ENCODE data around the gene GPR39.

The GPR39 gene

GRCh38 chr2:132478461-132479105 lies 62.0 kb downstream of the GPR39 start:
- H3K4me3 Mint-ChIP-seq = no peak overlapping the region
- no peaks in the 10 kb centered on the region for H3K27me3 Mint-ChIP-seq
- no peaks in the 10 kb centered on the region for H3K36me3 Mint-ChIP-seq
- no peak overlapping the region for H3K27ac Mint-ChIP-seq
- peaks cover 4% of the 10 kb centered on the region for H3K9me3 Mint-ChIP-seq (ENCODE audit: low read depth)
- no peaks in the 10 kb centered on the region for H3K4me1 Mint-ChIP-seq (ENCODE audit: low read depth)

DNA sequence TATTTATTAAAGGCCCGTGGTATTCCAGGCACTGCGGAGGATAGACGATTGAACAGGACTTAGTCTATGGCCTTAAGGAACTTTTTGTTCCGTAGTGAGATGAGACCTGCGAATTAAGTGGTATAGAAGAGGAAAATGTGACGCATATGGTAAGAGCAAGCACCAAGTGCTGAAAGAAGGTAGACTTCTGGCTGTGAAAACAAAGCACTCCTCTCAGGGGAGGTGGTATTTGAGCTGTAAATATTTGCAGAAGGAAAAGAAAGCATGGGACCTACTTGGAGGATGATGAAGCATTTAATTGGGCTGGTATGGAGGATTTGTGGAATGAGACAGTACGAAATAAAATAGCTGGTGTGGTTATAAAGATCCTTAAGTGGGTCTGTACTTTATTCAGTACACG lies 62.5 kb downstream of the GPR39 start:
- no peak overlapping the region for H3K4me3 Mint-ChIP-seq
- H3K27me3 Mint-ChIP-seq = no peaks in the 10 kb centered on the region
- H3K4me1 Mint-ChIP-seq (ENCODE audit: low read depth) = no peaks in the 10 kb centered on the region
- no peaks in the 10 kb centered on the region for H3K36me3 Mint-ChIP-seq
- peaks cover 4% of the 10 kb centered on the region for H3K9me3 Mint-ChIP-seq (ENCODE audit: low read depth)
- no peak overlapping the region for H3K27ac Mint-ChIP-seq

- Mint-ChIP-seq H3K27me3 (peaks cover 1% of the 10 kb centered on the region), H3K36me3 (no peaks in the 10 kb centered on the region), H3K4me3 (no peak overlapping the region), H3K4me1 (ENCODE audit: low read depth) (no peaks in the 10 kb centered on the region), H3K9me3 (ENCODE audit: low read depth) (peaks cover 4% of the 10 kb centered on the region), H3K27ac (no peak overlapping the region)
Measured at GRCh38 chr2:132482821-132483220, 66.2 kb downstream of the GPR39 start.

GRCh38 chr2:132484144-132484543 lies 67.5 kb downstream of the GPR39 start:
- H3K4me3 Mint-ChIP-seq = no peak overlapping the region
- no peaks in the 10 kb centered on the region for H3K36me3 Mint-ChIP-seq
- H3K27ac Mint-ChIP-seq = no peak overlapping the region
- H3K27me3 Mint-ChIP-seq = peaks cover 6% of the 10 kb centered on the region
- H3K4me1 Mint-ChIP-seq (ENCODE audit: low read depth) = no peaks in the 10 kb centered on the region
- H3K9me3 Mint-ChIP-seq (ENCODE audit: low read depth) = peaks cover 4% of the 10 kb centered on the region

- H3K36me3 Mint-ChIP-seq = no peaks in the 10 kb centered on the region
- H3K27ac Mint-ChIP-seq = no peak overlapping the region
- no peaks in the 10 kb centered on the region for H3K4me1 Mint-ChIP-seq (ENCODE audit: low read depth)
- H3K27me3 Mint-ChIP-seq = peaks cover 6% of the 10 kb centered on the region
- H3K9me3 Mint-ChIP-seq (ENCODE audit: low read depth) = no peaks in the 10 kb centered on the region
- H3K4me3 Mint-ChIP-seq = no peak overlapping the region
Measured at GRCh38 chr2:132488491-132488890, 71.9 kb downstream of the GPR39 start.

- Mint-ChIP-seq H3K9me3 (ENCODE audit: low read depth) (peaks cover under 1% of the 10 kb centered on the region), H3K36me3 (no peaks in the 10 kb centered on the region), H3K27me3 (peaks cover 6% of the 10 kb centered on the region), H3K27ac (no peak overlapping the region), H3K4me1 (ENCODE audit: low read depth) (no peaks in the 10 kb centered on the region), H3K4me3 (no peak overlapping the region)
Measured at GRCh38 chr2:132489150-132489549, 72.5 kb downstream of the GPR39 start.

GRCh38 chr2:132495881-132496280 lies 79.3 kb downstream of the GPR39 start:
- no peak overlapping the region for H3K27ac Mint-ChIP-seq
- peaks cover 12% of the 10 kb centered on the region for H3K9me3 Mint-ChIP-seq (ENCODE audit: low read depth)
- H3K4me3 Mint-ChIP-seq = no peak overlapping the region
- no peaks in the 10 kb centered on the region for H3K36me3 Mint-ChIP-seq
- H3K4me1 Mint-ChIP-seq (ENCODE audit: low read depth) = no peaks in the 10 kb centered on the region
- H3K27me3 Mint-ChIP-seq = no peaks in the 10 kb centered on the region

- H3K36me3 Mint-ChIP-seq = no peaks in the 10 kb centered on the region
- no peaks in the 10 kb centered on the region for H3K27me3 Mint-ChIP-seq
- H3K4me1 Mint-ChIP-seq (ENCODE audit: low read depth) = no peaks in the 10 kb centered on the region
- peaks cover 15% of the 10 kb centered on the region for H3K9me3 Mint-ChIP-seq (ENCODE audit: low read depth)
- no peak overlapping the region for H3K4me3 Mint-ChIP-seq
- no peak overlapping the region for H3K27ac Mint-ChIP-seq
Measured at GRCh38 chr2:132496555-132496954, 80.0 kb downstream of the GPR39 start.

- no peaks in the 10 kb centered on the region for H3K27me3 Mint-ChIP-seq
- H3K4me1 Mint-ChIP-seq (ENCODE audit: low read depth) = no peaks in the 10 kb centered on the region
- peaks cover 20% of the 10 kb centered on the region for H3K9me3 Mint-ChIP-seq (ENCODE audit: low read depth)
- H3K27ac Mint-ChIP-seq = no peak overlapping the region
- no peak overlapping the region for H3K4me3 Mint-ChIP-seq
- no peaks in the 10 kb centered on the region for H3K36me3 Mint-ChIP-seq
Measured at GRCh38 chr2:132497591-132497990, 81.0 kb downstream of the GPR39 start.

DNA sequence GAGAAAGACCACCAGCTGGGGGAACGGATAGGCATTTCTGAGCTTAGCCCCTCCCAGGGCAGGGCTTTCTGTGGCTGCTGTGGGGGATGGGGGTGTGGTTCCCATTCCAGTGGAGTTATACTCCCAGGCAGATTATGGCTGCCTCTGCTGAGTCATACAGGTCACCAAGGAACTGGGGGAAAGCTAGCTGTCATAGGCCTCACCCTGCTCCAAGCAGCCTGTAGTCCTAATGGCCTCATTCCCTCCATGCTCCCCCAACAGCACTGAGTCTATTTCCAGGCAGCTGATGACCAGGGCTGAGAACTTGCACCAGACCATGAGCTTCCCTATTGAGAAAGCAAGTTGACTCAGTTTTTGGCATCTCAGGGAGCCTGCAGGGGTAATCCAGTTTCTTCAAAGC lies 87.1 kb downstream of the GPR39 start:
- Mint-ChIP-seq H3K27ac (no peak overlapping the region), H3K27me3 (peaks cover 1% of the 10 kb centered on the region), H3K4me1 (ENCODE audit: low read depth) (no peaks in the 10 kb centered on the region), H3K9me3 (ENCODE audit: low read depth) (peaks cover 21% of the 10 kb centered on the region), H3K36me3 (no peaks in the 10 kb centered on the region), H3K4me3 (no peak overlapping the region)

- H3K9me3 Mint-ChIP-seq (ENCODE audit: low read depth) = no peaks in the 10 kb centered on the region
- H3K4me1 Mint-ChIP-seq (ENCODE audit: low read depth) = no peaks in the 10 kb centered on the region
- no peak overlapping the region for H3K4me3 Mint-ChIP-seq
- H3K27me3 Mint-ChIP-seq = no peaks in the 10 kb centered on the region
- no peaks in the 10 kb centered on the region for H3K36me3 Mint-ChIP-seq
- no peak overlapping the region for H3K27ac Mint-ChIP-seq
Measured at GRCh38 chr2:132515010-132515409, 98.4 kb downstream of the GPR39 start.

- H3K27me3 Mint-ChIP-seq = no peaks in the 10 kb centered on the region
- no peaks in the 10 kb centered on the region for H3K4me1 Mint-ChIP-seq (ENCODE audit: low read depth)
- H3K4me3 Mint-ChIP-seq = no peak overlapping the region
- H3K27ac Mint-ChIP-seq = no peak overlapping the region
- no peaks in the 10 kb centered on the region for H3K36me3 Mint-ChIP-seq
- H3K9me3 Mint-ChIP-seq (ENCODE audit: low read depth) = peaks cover 7% of the 10 kb centered on the region
Measured at GRCh38 chr2:132517386-132517785, 100.8 kb downstream of the GPR39 start.

DNA sequence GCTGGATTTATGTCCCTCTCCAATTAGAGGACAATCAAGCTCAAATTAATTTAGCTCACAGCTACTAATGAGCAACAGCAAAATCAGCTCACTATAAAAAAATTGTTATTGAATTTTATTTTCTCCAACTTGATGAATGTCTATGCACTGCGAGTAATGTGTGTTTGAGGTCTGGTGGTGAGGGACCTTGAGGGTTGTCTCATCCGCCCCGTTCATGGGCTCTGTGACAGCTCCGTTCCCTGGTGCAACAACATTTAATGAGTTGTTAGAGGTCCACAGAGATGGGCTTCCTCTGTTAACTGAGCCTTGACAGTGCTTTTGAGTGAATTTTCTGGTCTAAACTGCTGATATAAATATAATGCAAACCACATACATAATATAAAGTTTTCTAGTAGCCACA lies 101.7 kb downstream of the GPR39 start:
- Mint-ChIP-seq H3K4me3 (no peak overlapping the region), H3K36me3 (no peaks in the 10 kb centered on the region), H3K9me3 (ENCODE audit: low read depth) (peaks cover 7% of the 10 kb centered on the region), H3K27me3 (no peaks in the 10 kb centered on the region), H3K27ac (no peak overlapping the region), H3K4me1 (ENCODE audit: low read depth) (no peaks in the 10 kb centered on the region)

DNA sequence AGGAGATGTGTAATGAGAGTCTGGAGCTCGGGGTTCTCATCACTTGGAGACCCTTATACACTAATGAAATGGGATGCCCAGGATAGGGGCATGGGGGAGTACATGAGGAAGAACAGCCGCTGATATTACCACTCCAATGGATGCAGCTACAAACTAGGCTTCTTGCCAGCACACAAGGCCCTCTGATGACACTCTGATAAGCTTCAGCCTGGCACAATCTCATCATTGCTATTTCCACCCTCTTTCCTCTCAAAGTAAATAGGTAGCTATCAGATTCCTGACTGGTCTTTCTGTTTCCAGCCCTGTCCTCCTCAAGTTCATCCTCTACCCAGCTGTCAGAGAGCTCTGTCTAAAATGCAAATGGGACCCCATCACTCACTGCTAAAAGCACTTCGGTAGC lies 103.0 kb downstream of the GPR39 start:
- Mint-ChIP-seq H3K9me3 (ENCODE audit: low read depth) (peaks cover 7% of the 10 kb centered on the region), H3K36me3 (no peaks in the 10 kb centered on the region), H3K4me1 (ENCODE audit: low read depth) (no peaks in the 10 kb centered on the region), H3K27me3 (no peaks in the 10 kb centered on the region), H3K4me3 (no peak overlapping the region), H3K27ac (no peak overlapping the region)

- Mint-ChIP-seq H3K9me3 (ENCODE audit: low read depth) (peaks cover 7% of the 10 kb centered on the region), H3K27me3 (no peaks in the 10 kb centered on the region), H3K27ac (no peak overlapping the region), H3K4me3 (no peak overlapping the region), H3K36me3 (no peaks in the 10 kb centered on the region), H3K4me1 (ENCODE audit: low read depth) (no peaks in the 10 kb centered on the region)
Measured at GRCh38 chr2:132521341-132521740, 104.7 kb downstream of the GPR39 start.

DNA sequence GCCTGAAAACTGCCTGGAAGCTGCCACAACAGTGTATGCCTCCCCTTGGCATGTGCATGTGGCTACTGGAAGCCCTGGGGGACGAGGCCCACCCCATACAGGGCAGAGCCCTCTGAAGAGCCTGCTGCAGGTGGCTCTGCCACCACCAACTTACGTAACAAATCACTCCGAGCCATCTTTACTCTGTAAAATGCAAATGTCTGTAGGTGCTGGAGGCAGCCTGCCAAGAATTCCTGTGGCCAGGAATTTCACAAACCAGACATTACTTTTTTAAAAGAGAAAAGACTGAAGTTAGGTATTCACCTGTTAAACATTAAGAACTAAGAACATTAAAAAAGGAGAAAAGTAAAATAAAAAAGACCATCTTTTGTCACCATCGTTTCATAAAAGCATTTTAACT lies 106.3 kb downstream of the GPR39 start:
- no peaks in the 10 kb centered on the region for H3K36me3 Mint-ChIP-seq
- H3K27me3 Mint-ChIP-seq = peaks cover 2% of the 10 kb centered on the region
- no peak overlapping the region for H3K4me3 Mint-ChIP-seq
- H3K27ac Mint-ChIP-seq = no peak overlapping the region
- no peaks in the 10 kb centered on the region for H3K4me1 Mint-ChIP-seq (ENCODE audit: low read depth)
- peaks cover 7% of the 10 kb centered on the region for H3K9me3 Mint-ChIP-seq (ENCODE audit: low read depth)
